Glutamatergic neuron (in vitro differentiated cells): Measurements from ENCODE around the gene ERG28. TPM values are rescaled to one million over a fixed set of nuclear protein-coding genes. Genes with fewer than 3 reads are reported as not detected.
"Not testable (repeated sequence)": the region's sequence is repeated elsewhere in the genome, so short reads cannot be mapped to it uniquely, and the experiment has no call there.

Experiments
- DNase-seq: peaks from one replicate; pipeline ENCODE4 v3.0.0; 2022
- H3K27ac Mint-ChIP-seq: one replicate; pipeline ENCODE4 v1.8.0; 2020; ENCODE audit warnings: mild to moderate bottlenecking, mixed read lengths, inconsistent platforms; ENCODE audit not compliant: unreplicated experiment
- H3K27me3 Mint-ChIP-seq: one replicate; pipeline ENCODE4 v1.8.0; 2020; ENCODE audit warnings: mild to moderate bottlenecking, moderate library complexity, mixed read lengths, inconsistent platforms; ENCODE audit not compliant: unreplicated experiment
- H3K36me3 Mint-ChIP-seq: one replicate; pipeline ENCODE4 v1.8.0; 2020; ENCODE audit warnings: mild to moderate bottlenecking, mixed read lengths, inconsistent platforms; ENCODE audit not compliant: unreplicated experiment
- H3K4me1 Mint-ChIP-seq: one replicate; pipeline ENCODE4 v1.8.0; 2020; ENCODE audit warnings: mild to moderate bottlenecking, low read depth, mixed read lengths, inconsistent platforms; ENCODE audit not compliant: unreplicated experiment
- H3K4me3 Mint-ChIP-seq: one replicate; pipeline ENCODE4 v1.8.0; 2020; ENCODE audit warnings: mild to moderate bottlenecking, mixed read lengths, inconsistent platforms; ENCODE audit not compliant: unreplicated experiment
- H3K9me3 Mint-ChIP-seq: one replicate; pipeline ENCODE4 v1.8.0; 2020; ENCODE audit warnings: mild to moderate bottlenecking, moderate library complexity, mixed read lengths, inconsistent platforms; ENCODE audit not compliant: unreplicated experiment
- CTCF ChIP-seq: fragments of 200-600 bp; sonication (generic); IDR thresholded peaks from one replicate; pipeline ENCODE4 v1.5.0; 2021; ENCODE audit not compliant: partially characterized antibody, unreplicated experiment
- total RNA-seq: library from RNA; stranded (reverse); fragmentation: NEBNext Ultra II Directional; extraction: Animal tissue kit (Norgen Biotek cat#: 25700); gene quantifications from one replicate; pipeline ENCODE4 v1.2.1, GENCODE V29; 2021; ENCODE audit not compliant: unreplicated experiment

Gene ERG28
- total RNA-seq, 1 donor from 2014 or later: 16.2 TPM

DNA sequence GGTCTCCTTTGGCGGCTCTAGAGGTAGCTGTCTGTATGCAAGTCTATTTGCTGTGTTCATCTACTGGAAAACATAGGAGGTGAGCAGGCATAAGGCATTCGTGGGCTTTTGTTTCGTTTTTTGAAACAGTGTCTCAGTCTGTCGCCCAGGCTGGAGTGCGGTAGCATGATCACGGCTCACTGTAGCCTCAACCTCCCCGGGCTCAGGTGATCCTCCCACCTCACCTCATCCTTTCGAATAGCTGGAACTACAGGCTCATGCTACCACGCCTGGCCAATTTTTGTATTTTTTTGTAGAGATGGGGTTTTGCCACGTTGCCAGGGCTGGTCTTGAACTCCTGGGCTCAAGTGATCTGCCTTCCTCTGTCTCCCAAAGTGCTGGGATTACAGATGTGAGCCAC is 54.8 kb downstream of the ERG28 start:
- no peak for DNase-seq
- Mint-ChIP-seq H3K36me3 (no peaks in the 10 kb centered on the region), H3K9me3 (peaks cover 3% of the 10 kb centered on the region), H3K27me3 (no peaks in the 10 kb centered on the region), H3K4me1 (no peaks in the 10 kb centered on the region), H3K27ac (no peak overlapping the region), H3K4me3 (no peak overlapping the region)
- no peak for TF ChIP-seq CTCF

GRCh38 chr14:75604979-75605851 is 55.5 kb downstream of the ERG28 start:
- Mint-ChIP-seq H3K27me3 (no peaks in the 10 kb centered on the region), H3K4me3 (no peak overlapping the region), H3K4me1 (no peaks in the 10 kb centered on the region), H3K36me3 (no peaks in the 10 kb centered on the region), H3K27ac (no peak overlapping the region), H3K9me3 (peaks cover 3% of the 10 kb centered on the region)
- TF ChIP-seq CTCF: no peak
- no peak for DNase-seq

DNA sequence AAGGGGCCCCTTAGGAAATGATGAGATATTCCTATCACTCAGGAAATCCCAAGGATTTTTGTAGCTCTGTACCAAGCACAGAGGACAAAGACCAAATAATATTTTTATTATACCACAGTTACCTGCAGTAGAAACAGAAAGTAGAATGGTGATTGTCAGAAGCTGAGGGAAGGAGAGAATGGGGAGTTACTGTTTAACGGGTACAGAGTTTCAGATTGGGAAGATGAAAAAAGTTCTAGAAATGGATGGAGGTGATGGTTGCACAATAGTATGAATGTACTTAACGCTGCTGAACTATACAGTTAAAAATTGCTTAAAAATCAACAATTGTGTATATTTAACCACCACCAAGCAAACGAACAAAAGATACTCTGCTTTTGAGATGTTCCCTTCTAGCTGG is 58.2 kb downstream of the ERG28 start:
- Mint-ChIP-seq H3K27ac (no peak overlapping the region), H3K4me1 (no peaks in the 10 kb centered on the region), H3K9me3 (peaks cover 2% of the 10 kb centered on the region), H3K4me3 (no peak overlapping the region), H3K27me3 (no peaks in the 10 kb centered on the region), H3K36me3 (no peaks in the 10 kb centered on the region)
- TF ChIP-seq CTCF: no peak
- no peak for DNase-seq

GRCh38 chr14:75601061-75601460 is 59.6 kb downstream of the ERG28 start:
- not testable (repeated sequence) for H3K27ac Mint-ChIP-seq, H3K4me3 Mint-ChIP-seq, H3K27me3 Mint-ChIP-seq, H3K9me3 Mint-ChIP-seq, DNase-seq, H3K4me1 Mint-ChIP-seq, H3K36me3 Mint-ChIP-seq

GRCh38 chr14:75600100-75600499 is 60.6 kb downstream of the ERG28 start:
- not testable (repeated sequence) for H3K27ac Mint-ChIP-seq, H3K4me3 Mint-ChIP-seq, DNase-seq, H3K27me3 Mint-ChIP-seq, H3K36me3 Mint-ChIP-seq, H3K9me3 Mint-ChIP-seq, H3K4me1 Mint-ChIP-seq

Other genes with a start within 250 kb of the ERG28 start
- 5.7 TPM for gene JDP2, start 232.9 kb downstream of the ERG28 start, total RNA-seq
- not detected for gene BATF, start 138.4 kb downstream of the ERG28 start, total RNA-seq
- gene FLVCR2, start 82.3 kb downstream of the ERG28 start, total RNA-seq: not detected
- gene TTLL5, start 370 bp upstream of the ERG28 start, total RNA-seq: 43.1 TPM